ENCODE data around the gene LRP1B.

- TF ChIP-seq CTCF (IDR thresholded peaks at IDR 0.05) = no peak
- no peak for TF ChIP-seq EZH2 (IDR thresholded peaks at IDR 0.05; ENCODE audit: borderline replicate concordance, insufficient read depth, low read depth, low read length, poor library complexity, severe bottlenecking)
Observed at GRCh38 chr2:141605163-141605562, 525.7 kb downstream of the LRP1B start.
